A549 treated with CORT108297 at 1 μM for 4 hours (cell line): ENCODE measurements around the gene ATP13A2. TPM values are rescaled to one million over a fixed set of nuclear protein-coding genes. Genes with fewer than 3 reads are reported as not detected.

Experiments
- total RNA-seq: library from RNA; stranded (reverse); fragments of 200-300 nt; extraction: Qiagen RNA extraction; gene quantifications from 5 replicates; pipeline ENCODE4 v1.2.3, GENCODE V29; 2022

The ATP13A2 gene
- total RNA-seq, result 20.9 to 30.3 TPM (median 26.8 TPM) in 5 replicates

GRCh38 chr1:17011439-17012307 lies at the start of gene ATP13A2:
TSS of gene ATP13A2 (minus strand) at chr1:17011928. CDS start at chr1:17011738, 190 bp downstream.

GRCh38 chr1:17053685-17054410 lies 42.1 kb upstream of the ATP13A2 start, which contains the start of gene SDHB:
TSS of gene SDHB (minus strand) at chr1:17054032. CDS start at chr1:17054019, 13 bp downstream.

DNA sequence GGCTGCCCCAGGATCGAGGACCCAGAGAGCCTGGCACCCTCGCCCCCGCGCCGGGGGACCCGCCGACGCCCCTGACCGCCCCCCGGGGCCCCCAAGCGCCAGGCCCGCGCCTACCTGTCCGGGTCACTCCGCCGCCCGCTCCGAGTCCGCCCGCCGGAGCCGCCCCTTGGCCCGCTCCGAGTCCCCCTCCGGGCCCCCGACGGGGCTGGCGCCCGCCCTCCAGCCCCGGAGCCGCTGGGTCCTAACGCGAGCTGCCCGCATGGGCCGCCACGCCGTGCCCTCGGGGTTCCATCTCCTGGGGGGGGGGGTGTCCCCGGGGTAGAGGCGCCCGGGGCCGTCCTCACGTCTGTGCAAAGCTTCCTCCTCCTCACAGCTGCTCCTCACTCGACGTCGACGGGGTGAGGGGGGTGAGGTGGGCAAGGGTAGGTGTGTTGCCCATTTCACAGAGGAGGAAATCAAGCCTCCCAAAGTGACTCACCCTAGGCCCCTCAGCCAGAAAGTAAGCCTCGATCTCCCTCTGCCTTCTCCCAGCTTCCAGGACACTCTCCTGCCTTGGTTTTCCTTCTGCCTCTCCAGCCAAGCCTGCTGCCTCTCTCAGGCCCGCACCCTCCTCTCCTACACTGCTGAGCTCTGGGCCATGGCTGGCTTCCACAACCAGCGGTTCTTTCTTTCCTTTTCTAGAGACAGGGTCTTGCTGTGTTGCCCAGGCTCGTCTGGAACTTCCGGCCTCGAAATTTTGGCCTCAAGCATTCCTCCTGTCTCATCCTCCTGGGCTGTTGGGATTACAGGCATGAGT lies 31.1 kb downstream of the ATP13A2 start, which contains the start of gene MFAP2:
TSS of gene MFAP2 (minus strand) at position 148 of the 796 bp plus-strand sequence. CDS start 2,347 bp downstream, outside the sequence.

Other genes starting within 250 kb of the ATP13A2 start
- 11.7 TPM in 1 of 5 replicates, not detected in the others for gene RNU1-2, start 115.9 kb downstream of the ATP13A2 start, total RNA-seq
- 6.3 to 10.7 TPM (median 8.3 TPM) in 5 replicates for gene CROCC, start 90.0 kb downstream of the ATP13A2 start, total RNA-seq
- 0.35 to 0.62 TPM (median 0.45 TPM) in 5 replicates for gene MFAP2, start 31.3 kb downstream of the ATP13A2 start, total RNA-seq
- gene SDHB, start 42.1 kb upstream of the ATP13A2 start, total RNA-seq, result 102 to 112 TPM (median 108 TPM) in 5 replicates
- gene PADI2, start 107.5 kb upstream of the ATP13A2 start, total RNA-seq, result 0.98 to 1.5 TPM (median 1.3 TPM) in 5 replicates
- gene PADI1, start 193.2 kb upstream of the ATP13A2 start, total RNA-seq, result 1.4 to 2.1 TPM (median 1.9 TPM) in 5 replicates
- gene PADI3, start 237.2 kb upstream of the ATP13A2 start, total RNA-seq, result 1.1 to 1.7 TPM (median 1.5 TPM) in 5 replicates